ENCODE results near the gene PLEKHG7. TPM values are rescaled to one million over a fixed set of nuclear protein-coding genes. Genes with fewer than 3 reads are reported as not detected.

PLEKHG7 gene
- total RNA-seq, 1 donor from 2014 or later: not detected

DNA sequence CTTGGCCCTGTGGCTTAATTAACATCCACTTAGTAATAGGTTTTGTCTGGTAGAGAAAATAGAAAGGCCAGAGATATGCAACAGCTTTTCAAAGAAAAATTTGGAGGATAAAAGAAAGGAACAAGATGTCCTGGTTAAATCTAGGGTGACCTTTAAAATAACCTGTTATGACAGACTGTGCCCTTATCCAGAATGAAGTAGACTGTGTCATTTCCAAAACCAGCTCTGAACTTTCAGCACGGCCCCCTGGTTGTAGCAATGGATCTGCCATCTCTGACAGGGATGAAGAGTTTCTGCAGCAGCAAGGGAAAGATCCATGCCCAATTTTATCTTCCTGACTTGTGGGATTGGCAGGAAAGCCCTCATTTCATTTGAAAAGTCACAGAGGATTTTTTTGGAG, 5.1 kb downstream of the PLEKHG7 start:
- Mint-ChIP-seq H3K4me1 (no peaks in the 10 kb centered on the region), H3K27ac (ENCODE audit: unreplicated experiment) (no peak overlapping the region)

DNA sequence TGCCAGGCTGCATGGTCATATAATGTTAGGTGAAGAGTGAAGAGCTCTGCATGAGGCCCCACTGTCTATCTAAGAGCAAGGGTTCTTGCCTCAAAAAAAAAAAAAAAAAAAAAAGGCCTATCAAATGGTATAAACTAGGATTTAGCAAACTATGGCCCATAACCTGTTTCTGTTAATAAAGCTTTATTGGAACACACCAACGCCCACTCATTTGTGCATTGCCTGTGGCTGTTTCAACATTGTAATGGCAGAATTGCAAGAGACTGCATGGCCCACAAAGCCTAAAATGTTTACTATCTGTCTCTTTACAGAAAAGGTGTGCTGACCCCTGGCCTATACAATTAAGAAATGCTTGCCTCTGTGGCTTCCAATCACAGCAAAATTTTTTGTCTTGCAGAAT, 12.8 kb downstream of the PLEKHG7 start:
- peaks cover 7% of the 10 kb centered on the region for H3K36me3 Mint-ChIP-seq (ENCODE audit: low read depth)
- no peak for TF ChIP-seq CTCF (conservative IDR thresholded peaks at IDR 0.05)
- H3K27ac Mint-ChIP-seq (ENCODE audit: unreplicated experiment): no peak overlapping the region
- H3K4me1 Mint-ChIP-seq: peaks cover 4% of the 10 kb centered on the region
- no peak overlapping the region for H3K4me3 Mint-ChIP-seq
- no peak for DNase-seq (ENCODE audit: low read depth, low spot score)
- no peaks in the 10 kb centered on the region for H3K27me3 Mint-ChIP-seq (ENCODE audit: low read depth)
- peaks cover 4% of the 10 kb centered on the region for H3K9me3 Mint-ChIP-seq

More for the DNA sequence above, 5.1 kb downstream of the PLEKHG7 start:
- Mint-ChIP-seq H3K36me3 (ENCODE audit: low read depth) (no peaks in the 10 kb centered on the region), H3K9me3 (no peaks in the 10 kb centered on the region), H3K4me3 (no peak overlapping the region), H3K27me3 (ENCODE audit: low read depth) (no peaks in the 10 kb centered on the region)
- no peak for DNase-seq (ENCODE audit: low read depth, low spot score)
- no peak for TF ChIP-seq CTCF (conservative IDR thresholded peaks at IDR 0.05)

DNA sequence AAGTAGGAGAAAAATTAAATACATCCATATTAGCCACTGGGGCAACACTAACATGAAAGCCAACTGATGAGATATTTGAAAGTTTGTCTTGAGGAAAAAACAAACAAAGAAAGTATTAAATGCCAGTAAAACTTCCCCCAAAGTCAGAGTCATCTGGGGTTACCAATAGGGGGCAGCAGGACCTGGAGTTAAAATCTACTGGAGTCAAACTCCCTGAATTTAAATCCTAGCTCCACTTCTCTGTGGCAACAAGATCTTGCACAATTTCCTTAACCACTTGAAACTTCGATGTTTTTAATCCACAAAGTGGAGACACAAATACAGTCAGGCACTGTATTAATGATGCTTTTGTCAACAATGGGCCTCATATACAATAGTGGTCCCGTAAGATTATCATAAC, 14.4 kb downstream of the PLEKHG7 start:
- H3K4me1 Mint-ChIP-seq: peaks cover 4% of the 10 kb centered on the region
- no peak overlapping the region for H3K4me3 Mint-ChIP-seq
- H3K27ac Mint-ChIP-seq (ENCODE audit: unreplicated experiment): no peak overlapping the region
- peaks cover 7% of the 10 kb centered on the region for H3K36me3 Mint-ChIP-seq (ENCODE audit: low read depth)
- H3K9me3 Mint-ChIP-seq: peaks cover 6% of the 10 kb centered on the region
- no peaks in the 10 kb centered on the region for H3K27me3 Mint-ChIP-seq (ENCODE audit: low read depth)
- DNase-seq (ENCODE audit: low read depth, low spot score): no peak
- peak; percentile 35 for TF ChIP-seq CTCF (conservative IDR thresholded peaks at IDR 0.05)

DNA sequence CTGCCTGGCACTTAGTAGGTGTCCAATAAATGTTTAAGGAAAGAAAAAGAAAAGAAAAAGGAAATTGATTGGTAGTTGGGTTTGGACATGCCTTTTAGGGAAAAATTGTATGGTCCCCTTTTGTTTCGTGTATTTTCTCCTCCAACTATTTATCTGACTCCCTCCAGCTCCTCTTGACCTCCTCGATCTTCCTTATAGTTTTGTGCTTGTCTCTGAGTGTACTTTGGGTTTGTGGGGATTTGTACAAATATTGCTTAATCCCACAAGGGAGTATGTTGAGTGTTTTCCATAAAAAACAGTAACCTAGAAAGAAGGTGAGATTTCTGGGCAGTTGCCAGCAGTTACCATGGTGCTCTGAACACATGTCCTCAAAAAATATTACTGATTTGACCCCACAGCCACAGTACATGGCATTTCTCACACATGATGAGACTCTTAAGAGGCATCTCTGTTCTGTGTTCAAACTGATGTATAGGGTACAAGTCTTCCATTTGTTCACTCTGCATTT, 15.7 kb downstream of the PLEKHG7 start:
- no peak overlapping the region for H3K27ac Mint-ChIP-seq (ENCODE audit: unreplicated experiment)

DNA sequence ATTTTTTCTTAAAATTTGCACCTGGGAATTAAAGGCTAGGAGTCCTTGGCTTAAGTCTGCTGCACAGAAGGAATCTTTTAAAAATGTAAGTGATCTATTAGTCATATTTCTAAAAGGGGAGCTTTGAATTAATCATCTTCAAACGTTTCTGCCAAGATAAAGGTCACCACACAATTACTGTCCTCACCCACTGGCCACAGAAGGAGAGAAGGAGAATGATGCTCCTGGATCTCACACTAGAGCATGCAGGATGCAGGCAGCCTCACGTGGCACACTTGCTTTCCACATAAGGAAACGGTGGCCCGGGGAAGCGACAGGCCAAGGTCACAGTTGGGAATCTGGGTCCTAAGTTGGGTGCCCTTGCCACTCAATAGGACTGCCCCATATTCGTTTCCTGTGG, 16.9 kb downstream of the PLEKHG7 start:
- no peak overlapping the region for H3K4me3 Mint-ChIP-seq
- TF ChIP-seq CTCF (conservative IDR thresholded peaks at IDR 0.05): no peak
- no peaks in the 10 kb centered on the region for H3K27me3 Mint-ChIP-seq (ENCODE audit: low read depth)

More for the DNA sequence above, 15.7 kb downstream of the PLEKHG7 start:
- H3K36me3 Mint-ChIP-seq (ENCODE audit: low read depth): peaks cover 4% of the 10 kb centered on the region
- H3K9me3 Mint-ChIP-seq: peaks cover 2% of the 10 kb centered on the region
- H3K4me3 Mint-ChIP-seq: no peak overlapping the region
- TF ChIP-seq CTCF (conservative IDR thresholded peaks at IDR 0.05): no peak
- no peaks in the 10 kb centered on the region for H3K27me3 Mint-ChIP-seq (ENCODE audit: low read depth)
- no peak for DNase-seq (ENCODE audit: low read depth, low spot score)
- peaks cover 4% of the 10 kb centered on the region for H3K4me1 Mint-ChIP-seq

More for the DNA sequence above, 16.9 kb downstream of the PLEKHG7 start:
- Mint-ChIP-seq H3K9me3 (peaks cover 4% of the 10 kb centered on the region), H3K36me3 (ENCODE audit: low read depth) (no peaks in the 10 kb centered on the region), H3K4me1 (peaks cover 4% of the 10 kb centered on the region), H3K27ac (ENCODE audit: unreplicated experiment) (no peak overlapping the region)
- DNase-seq (ENCODE audit: low read depth, low spot score): no peak
